Mesendoderm (in vitro differentiated cells): ENCODE data around the gene OTOG.
A peak's percentile ranks its signal among the peaks of the same experiment; 100 is the strongest.

Experiments
- DNase-seq: peaks from one replicate; pipeline ENCODE4 v3.0.0; 2013
- H2AK5ac ChIP-seq: 2 replicates; pipeline ENCODE4 v1.6.1; 2013; ENCODE audit warnings: low read length, inconsistent platforms
- H2BK120ac ChIP-seq: 2 replicates; pipeline ENCODE4 v1.6.1; 2013; ENCODE audit warnings: low read depth, mild to moderate bottlenecking, low read length, moderate library complexity, mixed read lengths
- H2BK15ac ChIP-seq: replicated peaks from 2 replicates; pipeline ENCODE4 v1.6.1; 2013; ENCODE audit warnings: low read depth, mild to moderate bottlenecking, moderate library complexity
- H2BK5ac ChIP-seq: 2 replicates; pipeline ENCODE4 v1.6.1; 2013; ENCODE audit warnings: low read length, inconsistent platforms
- H3K18ac ChIP-seq: 2 replicates; pipeline ENCODE4 v1.6.1; 2013; ENCODE audit warnings: mild to moderate bottlenecking, low read length, mixed read lengths
- H3K23ac ChIP-seq: one replicate; pipeline ENCODE4 v1.6.1; 2013; ENCODE audit warnings: low read length
- H3K27ac ChIP-seq: 2 replicates; pipeline ENCODE4 v1.5.1; 2013; ENCODE audit warnings: low read depth, mild to moderate bottlenecking, inconsistent platforms, low read length, moderate library complexity
- H3K27me3 ChIP-seq: 2 replicates; pipeline ENCODE4 v1.6.1; 2013; ENCODE audit warnings: low read length, control low read depth, mild to moderate bottlenecking, inconsistent platforms; ENCODE audit not compliant: insufficient read depth, poor library complexity
- H3K36me3 ChIP-seq: 2 replicates; pipeline ENCODE4 v1.6.1; 2013; ENCODE audit warnings: low read length, inconsistent platforms; ENCODE audit not compliant: control insufficient read depth, insufficient read depth
- H3K4ac ChIP-seq: one replicate; pipeline ENCODE4 v1.6.1; 2013; ENCODE audit warnings: low read depth, mild to moderate bottlenecking, low read length, moderate library complexity
- H3K4me1 ChIP-seq: 2 replicates; pipeline ENCODE4 v1.6.1; 2013; ENCODE audit warnings: low read depth, low read length, inconsistent platforms; ENCODE audit not compliant: control insufficient read depth
- H3K4me2 ChIP-seq: 2 replicates; pipeline ENCODE4 v1.6.1; 2013; ENCODE audit warnings: low read length
- H3K4me3 ChIP-seq: 2 replicates; pipeline ENCODE4 v1.5.1; 2013; ENCODE audit warnings: mild to moderate bottlenecking, low read length
- H3K56ac ChIP-seq: one replicate; pipeline ENCODE4 v1.6.1; 2013; ENCODE audit warnings: low read length
- H3K79me1 ChIP-seq: 2 replicates; pipeline ENCODE4 v1.6.1; 2013; ENCODE audit warnings: low read length, inconsistent platforms
- H3K79me2 ChIP-seq: 2 replicates; pipeline ENCODE4 v1.6.1; 2013; ENCODE audit warnings: mild to moderate bottlenecking, low read length; ENCODE audit not compliant: control insufficient read depth, insufficient read depth
- H3K9ac ChIP-seq: 2 replicates; pipeline ENCODE4 v1.6.1; 2013; ENCODE audit warnings: low read length, inconsistent platforms
- H4K5ac ChIP-seq: one replicate; pipeline ENCODE4 v1.6.1; 2013; ENCODE audit warnings: low read length
- H4K8ac ChIP-seq: one replicate; pipeline ENCODE4 v1.6.1; 2013; ENCODE audit warnings: low read depth, mild to moderate bottlenecking, control low read depth, low read length, moderate library complexity
- WGBS: extraction: QIAGEN DNeasy Blood & Tissue Kit; methylation state at CpG from one replicate; pipeline ENCODE4 v1.1.7; 2013; ENCODE audit warnings: low lambda C conversion rate, missing lambda C conversion rate; ENCODE audit not compliant: insufficient coverage; ENCODE audit errors: extremely low coverage; 5-methylcytosine and 5-hydroxymethylcytosine counted together

OTOG gene

GRCh38 chr11:17599460-17599925, 52.4 kb downstream of the OTOG start:
- Histone ChIP-seq H3K4me3 (no peak overlapping the region), H3K4ac (no peak overlapping the region), H2BK15ac (no peak overlapping the region), H3K9ac (no peak overlapping the region), H3K4me1 (no peaks in the 10 kb centered on the region), H3K36me3 (no peaks in the 10 kb centered on the region), H2AK5ac (no peak overlapping the region), H2BK5ac (no peak overlapping the region), H4K5ac (no peak overlapping the region), H3K27me3 (no peaks in the 10 kb centered on the region), H3K79me1 (no peaks in the 10 kb centered on the region), H3K18ac (no peak overlapping the region), H3K4me2 (no peak overlapping the region), H2BK120ac (no peak overlapping the region), H3K56ac (no peak overlapping the region), H3K79me2 (no peaks in the 10 kb centered on the region), H3K27ac (no peak overlapping the region), H3K23ac (no peak overlapping the region), H4K8ac (no peak overlapping the region)
- WGBS: no CpG with 5 or more reads among the region's 10 CpGs
- no peak for DNase-seq

- peak; percentile 30 for DNase-seq
- no peak overlapping the region for H3K23ac ChIP-seq
- no CpG with 5 or more reads among the region's 16 CpGs for WGBS
- H3K4me3 ChIP-seq: no peak overlapping the region
- no peak overlapping the region for H3K27ac ChIP-seq
- no peak overlapping the region for H3K4me2 ChIP-seq
- H2BK5ac ChIP-seq: no peak overlapping the region
- H2BK120ac ChIP-seq: no peak overlapping the region
- H3K9ac ChIP-seq: no peak overlapping the region
- H4K8ac ChIP-seq: no peak overlapping the region
- no peak overlapping the region for H4K5ac ChIP-seq
- H3K18ac ChIP-seq: no peak overlapping the region
- no peak overlapping the region for H2AK5ac ChIP-seq
- no peak overlapping the region for H3K56ac ChIP-seq
- H3K79me1 ChIP-seq: no peaks in the 10 kb centered on the region
- no peaks in the 10 kb centered on the region for H3K27me3 ChIP-seq
- H2BK15ac ChIP-seq: no peak overlapping the region
- H3K4ac ChIP-seq: no peak overlapping the region
- H3K36me3 ChIP-seq: no peaks in the 10 kb centered on the region
- H3K4me1 ChIP-seq: no peaks in the 10 kb centered on the region
- H3K79me2 ChIP-seq: no peaks in the 10 kb centered on the region
Observed at GRCh38 chr11:17600316-17601255, 53.5 kb downstream of the OTOG start.

- H3K4ac ChIP-seq: no peak overlapping the region
- no peak overlapping the region for H2BK5ac ChIP-seq
- H3K27ac ChIP-seq: no peak overlapping the region
- no peak overlapping the region for H3K4me3 ChIP-seq
- no peaks in the 10 kb centered on the region for H3K79me1 ChIP-seq
- no peak overlapping the region for H3K4me2 ChIP-seq
- H2AK5ac ChIP-seq: no peak overlapping the region
- peak; percentile 34 for DNase-seq
- H3K23ac ChIP-seq: no peak overlapping the region
- no peak overlapping the region for H3K9ac ChIP-seq
- H3K27me3 ChIP-seq: no peaks in the 10 kb centered on the region
- no peak overlapping the region for H4K8ac ChIP-seq
- H3K79me2 ChIP-seq: no peaks in the 10 kb centered on the region
- whole genome bisulfite sequencing: no CpG with 5 or more reads among the region's 7 CpGs
- no peak overlapping the region for H3K18ac ChIP-seq
- no peaks in the 10 kb centered on the region for H3K4me1 ChIP-seq
- H2BK120ac ChIP-seq: no peak overlapping the region
- H3K56ac ChIP-seq: no peak overlapping the region
- no peak overlapping the region for H4K5ac ChIP-seq
- H2BK15ac ChIP-seq: no peak overlapping the region
- no peaks in the 10 kb centered on the region for H3K36me3 ChIP-seq
Observed at GRCh38 chr11:17601256-17601671, 54.2 kb downstream of the OTOG start.

GRCh38 chr11:17601676-17602075, 54.6 kb downstream of the OTOG start:
- Histone ChIP-seq H3K4ac (no peak overlapping the region), H3K18ac (no peak overlapping the region), H2BK15ac (no peak overlapping the region), H3K4me1 (no peaks in the 10 kb centered on the region), H3K9ac (no peak overlapping the region), H2BK120ac (no peak overlapping the region), H3K27ac (no peak overlapping the region), H3K79me2 (no peaks in the 10 kb centered on the region), H3K27me3 (no peaks in the 10 kb centered on the region), H3K79me1 (no peaks in the 10 kb centered on the region), H3K23ac (no peak overlapping the region), H3K4me2 (no peak overlapping the region), H2BK5ac (no peak overlapping the region), H3K36me3 (no peaks in the 10 kb centered on the region), H2AK5ac (no peak overlapping the region), H3K56ac (no peak overlapping the region), H3K4me3 (no peak overlapping the region), H4K8ac (no peak overlapping the region), H4K5ac (no peak overlapping the region)
- DNase-seq: no peak
- no CpG with 5 or more reads among the region's 4 CpGs for WGBS

- Histone ChIP-seq H2AK5ac (no peak overlapping the region), H2BK120ac (no peak overlapping the region), H3K9ac (no peak overlapping the region), H4K8ac (no peak overlapping the region), H3K27ac (no peak overlapping the region), H3K4me1 (no peaks in the 10 kb centered on the region), H3K36me3 (no peaks in the 10 kb centered on the region), H3K4me3 (no peak overlapping the region), H3K18ac (no peak overlapping the region), H2BK15ac (no peak overlapping the region), H4K5ac (no peak overlapping the region), H3K27me3 (no peaks in the 10 kb centered on the region), H3K4ac (no peak overlapping the region), H3K4me2 (no peak overlapping the region), H3K56ac (no peak overlapping the region), H3K23ac (no peak overlapping the region), H3K79me1 (no peaks in the 10 kb centered on the region), H3K79me2 (no peaks in the 10 kb centered on the region), H2BK5ac (no peak overlapping the region)
- WGBS: no CpG with 5 or more reads among the region's 11 CpGs
- DNase-seq: no peak
Observed at GRCh38 chr11:17602105-17603001, 55.3 kb downstream of the OTOG start.
